NCI-H146 treated with DMSO at 0.1 percent for 48 hours (cell line): Measurements from ENCODE around the gene FMC1.
"Not testable (repeated sequence)": the region's sequence is repeated elsewhere in the genome, so short reads cannot be mapped to it uniquely, and the experiment has no call there.

Experiments
- DNase-seq: peaks from one replicate; lab custom pipeline; 2025; ENCODE audit not compliant: unreplicated experiment; lab: John Stamatoyannopoulos, UW

Gene FMC1

GRCh38 chr7:139340037-139340807 is 915 bp upstream of the FMC1 start:
- peak; percentile 97 for DNase-seq

- no peak for DNase-seq
These were observed 404 bp upstream of the FMC1 start for GRCh38 chr7:139340808-139341057.

- no peak for DNase-seq
These were observed 664 bp downstream of the FMC1 start for GRCh38 chr7:139341776-139342226.

GRCh38 chr7:139345042-139345441 is 3.9 kb downstream of the FMC1 start:
- DNase-seq = no peak

GRCh38 chr7:139351027-139351426 is 9.9 kb downstream of the FMC1 start:
- no peak for DNase-seq

GRCh38 chr7:139354729-139355128 is 13.6 kb downstream of the FMC1 start:
- DNase-seq = no peak

GRCh38 chr7:139355320-139355719 is 14.2 kb downstream of the FMC1 start:
- DNase-seq = no peak

GRCh38 chr7:139357729-139358506 is 16.8 kb downstream of the FMC1 start:
- not testable (repeated sequence) for DNase-seq

- DNase-seq = peak; percentile 19
These were observed 17.6 kb downstream of the FMC1 start for GRCh38 chr7:139358541-139359365.

GRCh38 chr7:139359366-139360209 is 18.5 kb downstream of the FMC1 start, which contains the start of gene LUC7L2:
Gene LUC7L2, plus strand, starts transcription at chr7:139359894. Its CDS starts 368 bp downstream, at chr7:139360262.
- peak; percentile 97 for DNase-seq

- peak; percentile 94 for DNase-seq
These were observed 19.2 kb downstream of the FMC1 start for GRCh38 chr7:139360210-139360947.

GRCh38 chr7:139360948-139361307 is 19.8 kb downstream of the FMC1 start:
- DNase-seq = peak; percentile 47

GRCh38 chr7:139361523-139361922 is 20.4 kb downstream of the FMC1 start:
- no peak for DNase-seq

GRCh38 chr7:139362302-139362701 is 21.2 kb downstream of the FMC1 start:
- DNase-seq = no peak

GRCh38 chr7:139362981-139363380 is 21.8 kb downstream of the FMC1 start:
- no peak for DNase-seq

GRCh38 chr7:139365336-139365735 is 24.2 kb downstream of the FMC1 start:
- DNase-seq = no peak

GRCh38 chr7:139366400-139366799 is 25.3 kb downstream of the FMC1 start:
- DNase-seq = no peak

- no peak for DNase-seq
These were observed 26.5 kb downstream of the FMC1 start for GRCh38 chr7:139367438-139368155.

- DNase-seq = no peak
These were observed 29.3 kb downstream of the FMC1 start for GRCh38 chr7:139370301-139370942.
